Calu3 (cell line): ENCODE results near the gene EDAR. TPM values are rescaled to one million over a fixed set of nuclear protein-coding genes. Genes with fewer than 3 reads are reported as not detected.

Source experiments
- BruUV-seq: library from RNA; stranded (reverse); fragments of 400-500 nt; replicated peaks from 2 replicates; lab custom pipeline; 2021; lab: Mats Ljungman, UMichigan
- CTCF ChIA-PET: fragments of 300-600 bp; sonication (Branson Sonifier 250); formaldehyde crosslinking; loops from one replicate; lab custom pipeline; 2022; ENCODE audit warnings: antibody characterized with exemption; lab: Charles Lee
- DNase-seq: peaks from one replicate; pipeline ENCODE4 v3.0.0; 2022
- H3K27ac Mint-ChIP-seq: one replicate; pipeline ENCODE4 v1.8.0; 2022; ENCODE audit warnings: mixed read lengths; ENCODE audit not compliant: unreplicated experiment
- H3K27me3 Mint-ChIP-seq: one replicate; pipeline ENCODE4 v1.8.0; 2022; ENCODE audit warnings: mixed read lengths; ENCODE audit not compliant: unreplicated experiment
- H3K36me3 Mint-ChIP-seq: one replicate; pipeline ENCODE4 v1.8.0; 2022; ENCODE audit warnings: mild to moderate bottlenecking, moderate library complexity, mixed read lengths; ENCODE audit not compliant: insufficient read depth, unreplicated experiment
- H3K4me1 Mint-ChIP-seq: one replicate; pipeline ENCODE4 v1.8.0; 2022; ENCODE audit warnings: mild to moderate bottlenecking, low read depth, mixed read lengths; ENCODE audit not compliant: unreplicated experiment
- H3K4me3 Mint-ChIP-seq: one replicate; pipeline ENCODE4 v1.8.0; 2022; ENCODE audit warnings: mild to moderate bottlenecking, low read depth, moderate library complexity, mixed read lengths; ENCODE audit not compliant: unreplicated experiment
- H3K9me3 Mint-ChIP-seq: one replicate; pipeline ENCODE4 v1.8.0; 2022; ENCODE audit warnings: low read depth, mixed read lengths; ENCODE audit not compliant: unreplicated experiment
- CTCF ChIP-seq: fragments of 200-600 bp; IDR thresholded peaks from one replicate; pipeline ENCODE4 v1.8.0; 2022; ENCODE audit warnings: antibody characterized with exemption; ENCODE audit not compliant: unreplicated experiment
- intact Hi-C: fragments of 100-400 bp; cut with micrococcal nuclease; formaldehyde crosslinking; loops from one replicate; pipeline ENCODE4 v1.10.0; 2022; ENCODE audit not compliant: unreplicated experiment
- total RNA-seq: library from RNA; stranded (reverse); gene quantifications from 2 replicates; pipeline ENCODE4 v1.2.3, GENCODE V29; 2022

Gene EDAR
- total RNA-seq, 1 experiment from 2014 or later: not detected

DNA sequence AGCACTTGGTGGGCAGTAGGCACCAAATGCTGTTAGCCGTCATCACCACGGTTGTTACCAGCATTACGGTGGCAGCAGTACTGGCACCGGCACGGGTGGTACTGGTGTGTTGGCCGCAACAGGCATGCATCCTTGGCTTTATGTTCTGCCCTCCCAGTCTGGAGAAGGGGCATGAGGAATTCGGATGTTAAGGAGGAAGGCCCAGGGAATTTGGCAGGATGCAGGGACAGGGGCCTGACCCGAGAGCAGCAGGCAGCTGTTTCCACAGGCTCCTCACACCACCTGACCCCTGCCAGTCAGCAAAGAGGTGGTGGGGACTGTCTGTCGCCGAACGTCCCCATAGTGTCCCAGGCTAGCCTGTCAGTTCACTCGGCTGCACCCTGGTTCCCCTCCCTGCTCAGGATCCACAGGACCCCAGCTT lies 79.0 kb downstream of the EDAR start:
- Mint-ChIP-seq H3K27me3 (peaks cover 14% of the 10 kb centered on the region), H3K36me3 (no peaks in the 10 kb centered on the region), H3K4me1 (no peaks in the 10 kb centered on the region), H3K4me3 (no peak overlapping the region), H3K27ac (no peak overlapping the region), H3K9me3 (no peaks in the 10 kb centered on the region)
- intact Hi-C loops: no loop called here
- BruUV-seq: no TSS peak
- no peak for TF ChIP-seq CTCF
- CTCF ChIA-PET: no interaction called here
- no peak for DNase-seq

- Mint-ChIP-seq H3K36me3 (no peaks in the 10 kb centered on the region), H3K27me3 (peaks cover 14% of the 10 kb centered on the region), H3K4me3 (no peak overlapping the region), H3K27ac (no peak overlapping the region), H3K4me1 (no peaks in the 10 kb centered on the region), H3K9me3 (no peaks in the 10 kb centered on the region)
- TF ChIP-seq CTCF: no peak
- BruUV-seq: no TSS peak
- CTCF ChIA-PET: no interaction called here
- DNase-seq: no peak
- intact Hi-C loops: no loop called here
These were observed 79.7 kb downstream of the EDAR start for GRCh38 chr2:108909275-108909823.

- CTCF ChIA-PET: no interaction called here
- intact Hi-C loops: no loop called here
- no peak for TF ChIP-seq CTCF
- Mint-ChIP-seq H3K27ac (no peak overlapping the region), H3K4me3 (no peak overlapping the region), H3K4me1 (no peaks in the 10 kb centered on the region), H3K36me3 (no peaks in the 10 kb centered on the region), H3K27me3 (peaks cover 14% of the 10 kb centered on the region), H3K9me3 (no peaks in the 10 kb centered on the region)
- no TSS peak for BruUV-seq
- no peak for DNase-seq
These were observed 80.3 kb downstream of the EDAR start for GRCh38 chr2:108908713-108909070.

- H3K27ac Mint-ChIP-seq: no peak overlapping the region
- H3K4me1 Mint-ChIP-seq: no peaks in the 10 kb centered on the region
- intact Hi-C loops: no loop called here
- CTCF ChIA-PET: no interaction called here
- H3K36me3 Mint-ChIP-seq: no peaks in the 10 kb centered on the region
- TF ChIP-seq CTCF: no peak
- BruUV-seq: no TSS peak
- H3K9me3 Mint-ChIP-seq: no peaks in the 10 kb centered on the region
- peaks cover 14% of the 10 kb centered on the region for H3K27me3 Mint-ChIP-seq
- no peak overlapping the region for H3K4me3 Mint-ChIP-seq
- no peak for DNase-seq
These were observed 81.0 kb downstream of the EDAR start for GRCh38 chr2:108907822-108908712.
